Cardiac muscle cell (in vitro differentiated cells and primary cell): ENCODE data around the gene INSYN2A. TPM values are rescaled to one million over a fixed set of nuclear protein-coding genes. Genes with fewer than 3 reads are reported as not detected.

Experiments
- DNase-seq, 2 donors: peaks; one replicate each; pipeline versions ENCODE4 v3.0.0 to v3.0.0-alpha.2; 2010 to 2017; ENCODE audit warnings: low read depth in 1 of 2, low spot score in 1 of 2
- H3K27ac ChIP-seq: fragments of 200-600 bp; sonication (generic); 2 replicates; pipeline ENCODE4 v1.5.1; 2016
- H3K27me3 ChIP-seq: fragments of 200-600 bp; sonication (generic); 2 replicates; pipeline ENCODE4 v1.6.0; 2016; ENCODE audit warnings: control low read depth
- H3K36me3 ChIP-seq: fragments of 200-600 bp; sonication (generic); 2 replicates; pipeline ENCODE4 v1.5.1; 2016; ENCODE audit warnings: control low read depth
- H3K4me1 ChIP-seq: fragments of 200-600 bp; sonication (generic); 2 replicates; pipeline ENCODE4 v1.8.1; 2017; ENCODE audit warnings: low read depth, mild to moderate bottlenecking, mixed run types
- H3K4me3 ChIP-seq: fragments of 200-600 bp; sonication (generic); 2 replicates; pipeline ENCODE4 v1.5.1; 2016; ENCODE audit warnings: mild to moderate bottlenecking
- H3K9me3 ChIP-seq: fragments of 200-600 bp; sonication (generic); 2 replicates; pipeline ENCODE4 v1.5.1; 2017; ENCODE audit warnings: low read depth, mild to moderate bottlenecking, control low read depth
- polyA plus RNA-seq: library from polyadenylated mRNA; unstranded; fragments of >200 nt; fragmentation: Nextera tagmentation; extraction: Ambion mirVana; gene quantifications from 2 replicates; pipeline ENCODE4 v1.2.1, GENCODE V29; 2016
- total RNA-seq: library from RNA; depleted of rRNA; stranded (reverse); fragments of >200 nt; gene quantifications from 2 replicates; pipeline ENCODE4 v1.2.3, GENCODE V29; 2016
- TF ChIP-seq, protein P1 (sequence below): IDR thresholded peaks from 2 replicates; pipeline ENCODE4 v1.5.1; 2012; ENCODE audit warnings: low read depth, mild to moderate bottlenecking, low read length

INSYN2A gene
- total and polyA plus RNA-seq, 2 experiments from 2014 or later: 0.60 TPM; not detected in 1

DNA sequence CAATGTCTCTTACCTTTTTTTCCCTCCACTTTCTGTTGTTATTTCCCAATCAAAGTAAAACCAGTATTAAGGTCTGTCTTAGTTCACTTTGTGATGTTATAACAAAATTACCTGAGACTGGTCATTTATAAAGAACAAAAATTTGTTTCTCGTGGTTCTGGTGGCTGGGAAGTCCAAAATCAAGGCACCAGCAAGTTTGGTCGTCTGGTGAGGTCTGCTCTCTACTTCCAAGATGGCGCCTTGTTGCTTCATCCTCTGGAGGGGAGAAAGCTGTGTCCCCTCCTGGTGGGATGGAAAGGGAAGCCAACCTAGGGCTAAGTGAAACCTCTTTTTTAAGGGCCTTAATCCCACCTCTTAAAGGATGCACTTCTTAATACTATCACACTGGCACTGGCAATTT is 22.3 kb upstream of the INSYN2A start:
- Histone ChIP-seq H3K4me3 (no peak overlapping the region), H3K36me3 (no peaks in the 10 kb centered on the region)

DNA sequence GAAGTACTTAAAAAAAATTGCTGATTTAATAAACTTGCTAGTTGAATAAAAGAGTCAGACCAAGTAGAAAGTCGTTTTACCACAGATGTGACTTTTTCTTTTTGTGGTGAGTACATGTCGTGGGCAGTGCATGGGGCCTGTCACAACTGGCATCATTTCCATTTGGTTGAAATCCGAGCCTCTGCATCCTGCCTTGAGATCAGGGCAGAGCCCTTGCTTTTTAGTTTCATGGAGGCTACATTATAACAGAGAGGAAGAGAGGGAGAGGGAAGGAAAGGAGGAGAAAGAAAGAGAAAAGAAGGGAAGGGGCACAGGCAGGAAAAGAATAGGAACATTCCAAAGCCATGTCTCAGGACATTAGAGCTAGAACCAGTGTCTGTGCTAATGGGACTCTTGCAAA is 20.4 kb upstream of the INSYN2A start:
- Histone ChIP-seq H3K4me1 (no peaks in the 10 kb centered on the region), H3K4me3 (no peak overlapping the region), H3K27me3 (no peaks in the 10 kb centered on the region), H3K9me3 (no peaks in the 10 kb centered on the region), H3K27ac (no peak overlapping the region), H3K36me3 (no peaks in the 10 kb centered on the region)
- TF ChIP-seq, protein P1, sequence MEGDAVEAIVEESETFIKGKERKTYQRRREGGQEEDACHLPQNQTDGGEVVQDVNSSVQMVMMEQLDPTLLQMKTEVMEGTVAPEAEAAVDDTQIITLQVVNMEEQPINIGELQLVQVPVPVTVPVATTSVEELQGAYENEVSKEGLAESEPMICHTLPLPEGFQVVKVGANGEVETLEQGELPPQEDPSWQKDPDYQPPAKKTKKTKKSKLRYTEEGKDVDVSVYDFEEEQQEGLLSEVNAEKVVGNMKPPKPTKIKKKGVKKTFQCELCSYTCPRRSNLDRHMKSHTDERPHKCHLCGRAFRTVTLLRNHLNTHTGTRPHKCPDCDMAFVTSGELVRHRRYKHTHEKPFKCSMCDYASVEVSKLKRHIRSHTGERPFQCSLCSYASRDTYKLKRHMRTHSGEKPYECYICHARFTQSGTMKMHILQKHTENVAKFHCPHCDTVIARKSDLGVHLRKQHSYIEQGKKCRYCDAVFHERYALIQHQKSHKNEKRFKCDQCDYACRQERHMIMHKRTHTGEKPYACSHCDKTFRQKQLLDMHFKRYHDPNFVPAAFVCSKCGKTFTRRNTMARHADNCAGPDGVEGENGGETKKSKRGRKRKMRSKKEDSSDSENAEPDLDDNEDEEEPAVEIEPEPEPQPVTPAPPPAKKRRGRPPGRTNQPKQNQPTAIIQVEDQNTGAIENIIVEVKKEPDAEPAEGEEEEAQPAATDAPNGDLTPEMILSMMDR: no peak
- peak in 1 of 2 donors; percentile 9 for DNase-seq

More for the DNA sequence above, 22.3 kb upstream of the INSYN2A start:
- Histone ChIP-seq H3K4me1 (no peaks in the 10 kb centered on the region), H3K27me3 (no peaks in the 10 kb centered on the region), H3K9me3 (no peaks in the 10 kb centered on the region), H3K27ac (no peak overlapping the region)
- TF ChIP-seq, protein P1: no peak
- no peak for DNase-seq

DNA sequence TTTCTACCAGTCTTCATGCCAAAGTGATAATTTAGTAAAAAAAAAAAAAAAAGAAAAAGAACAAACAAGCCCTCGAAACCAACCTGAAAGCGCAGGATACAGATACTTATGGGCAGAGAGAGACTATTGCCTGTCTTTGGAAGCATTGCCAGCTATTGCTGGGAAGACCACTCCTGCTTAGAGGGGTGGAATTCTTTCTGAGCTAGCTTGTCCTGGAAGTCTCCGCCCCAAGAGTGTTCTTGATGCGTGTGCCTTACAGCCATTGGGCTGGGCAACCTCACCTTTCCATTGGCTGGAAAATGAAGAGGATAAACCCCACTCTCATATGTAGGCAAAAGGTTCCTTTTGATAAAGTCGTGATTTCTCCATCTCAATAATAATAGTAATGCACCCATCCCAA is 19.9 kb upstream of the INSYN2A start:
- H3K9me3 ChIP-seq: no peaks in the 10 kb centered on the region
- no peaks in the 10 kb centered on the region for H3K27me3 ChIP-seq
- no peak for DNase-seq
- no peak overlapping the region for H3K27ac ChIP-seq
- TF ChIP-seq, protein P1: no peak
- no peak overlapping the region for H3K4me3 ChIP-seq
- no peaks in the 10 kb centered on the region for H3K36me3 ChIP-seq
- H3K4me1 ChIP-seq: no peaks in the 10 kb centered on the region

DNA sequence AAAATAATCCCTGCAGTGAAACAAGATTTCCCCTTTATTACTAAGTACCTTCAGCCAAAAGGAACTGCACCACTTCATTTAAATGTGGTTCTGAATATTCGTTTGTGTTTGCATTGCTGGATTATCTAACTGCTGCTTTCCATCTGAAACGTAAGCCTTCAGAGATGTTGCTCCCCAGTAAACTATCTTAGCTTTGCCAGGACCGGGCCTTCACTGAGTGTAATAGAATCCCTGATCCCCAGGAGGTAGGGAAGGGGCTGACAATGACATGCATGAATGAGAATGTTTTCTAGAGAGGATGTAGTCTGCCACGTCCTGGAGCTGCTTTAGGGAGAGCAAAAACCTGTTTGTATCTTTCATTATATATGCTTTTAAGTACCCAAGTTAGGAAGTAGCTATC is 19.5 kb upstream of the INSYN2A start:
- TF ChIP-seq, protein P1: no peak
- no peak overlapping the region for H3K4me3 ChIP-seq
- no peak for DNase-seq

DNA sequence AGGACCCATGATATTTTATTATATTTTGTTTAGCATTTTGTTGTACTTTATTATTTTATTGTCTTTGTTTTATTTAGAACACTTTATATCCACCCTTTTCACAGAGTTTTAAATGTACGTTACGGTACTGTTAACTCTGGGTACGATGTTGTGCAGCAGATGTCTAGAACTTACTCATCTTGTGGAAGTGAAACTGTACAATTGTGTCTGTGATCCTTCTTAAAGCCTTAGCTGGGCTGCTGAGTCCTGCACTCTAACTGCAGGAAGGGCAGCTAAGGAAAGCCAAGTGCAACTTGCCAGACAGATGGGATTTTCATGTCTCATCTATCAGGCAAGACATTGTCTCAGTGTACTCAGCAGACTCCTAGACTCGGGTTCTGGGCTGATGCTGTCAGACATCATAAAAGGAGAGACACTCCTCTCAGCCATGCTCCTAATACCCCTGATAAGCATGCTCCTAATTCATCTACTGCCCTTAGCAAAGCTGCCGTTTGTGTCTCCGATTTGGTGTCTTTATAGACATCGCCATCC is 14.6 kb upstream of the INSYN2A start:
- Histone ChIP-seq H3K27me3 (no peaks in the 10 kb centered on the region), H3K27ac (no peak overlapping the region)
- no peak for DNase-seq

More for the DNA sequence above, 19.5 kb upstream of the INSYN2A start:
- Histone ChIP-seq H3K4me1 (no peaks in the 10 kb centered on the region), H3K36me3 (no peaks in the 10 kb centered on the region), H3K27me3 (no peaks in the 10 kb centered on the region), H3K27ac (no peak overlapping the region), H3K9me3 (no peaks in the 10 kb centered on the region)

More for the DNA sequence above, 14.6 kb upstream of the INSYN2A start:
- Histone ChIP-seq H3K4me1 (no peaks in the 10 kb centered on the region), H3K9me3 (no peaks in the 10 kb centered on the region), H3K4me3 (no peak overlapping the region), H3K36me3 (no peaks in the 10 kb centered on the region)
- TF ChIP-seq, protein P1: no peak
